ENCODE results near the gene DHFR2.

GRCh38 chr3:94049267-94049666 lies 13.4 kb downstream of the DHFR2 start:
- no peak for TF ChIP-seq ZNF501 (tag by site-specific recombination; IDR thresholded peaks at IDR 0.05)
- no peak for TF ChIP-seq ZBTB20 (tag by site-specific recombination; IDR thresholded peaks at IDR 0.05)
- TF ChIP-seq ZNF423 (tag by site-specific recombination; IDR thresholded peaks at IDR 0.05): no peak
- no peak for TF ChIP-seq MZF1 (tag by site-specific recombination; IDR thresholded peaks at IDR 0.05; ENCODE audit: borderline replicate concordance)
- no peak for TF ChIP-seq ZNF777 (tag by site-specific recombination; IDR thresholded peaks at IDR 0.05; ENCODE audit: borderline replicate concordance)

Measured in HEK293 (cell line).